GM12878 (cell line): ENCODE measurements around the gene FZD2. TPM values are rescaled to one million over a fixed set of nuclear protein-coding genes. Genes with fewer than 3 reads are reported as not detected.

Experiments used
- ATAC-seq: fragments of 200-7000 bp; cut with Tn5 transposase; 3 replicates; pipeline ENCODE4 v1.9.1; 2020; ENCODE audit warnings: mild to moderate bottlenecking, moderate library complexity
- Bru-seq: library from RNA; stranded (reverse); fragments of 400-500 nt; gene quantifications from one replicate; lab custom pipeline; 2021; lab: Mats Ljungman, UMichigan
- BruChase-seq, 2 experiments: library from RNA; stranded (reverse); fragments of 400-500 nt; gene quantifications; one replicate each; lab custom pipeline; 2021; lab: Mats Ljungman, UMichigan
- BruUV-seq: library from RNA; stranded (reverse); fragments of 400-500 nt; replicated peaks from 2 replicates; lab custom pipeline; 2021; lab: Mats Ljungman, UMichigan
- CTCF ChIA-PET: fragments of 300-600 bp; sonication (Branson Sonifier 250); formaldehyde crosslinking; extraction: SDS; loops from one replicate; lab custom pipeline; 2021; ENCODE audit warnings: inconsistent platforms; lab: Yijun Ruan, JAX
- POLR2A ChIA-PET: fragments of 350-600 bp; formaldehyde crosslinking; extraction: SDS; loops from one replicate; lab custom pipeline; 2021; ENCODE audit warnings: inconsistent platforms; lab: Charles Lee
- RAD21 ChIA-PET: fragments of 300-600 bp; sonication (Branson Sonifier 250); formaldehyde crosslinking; loops from one replicate; lab custom pipeline; 2023; ENCODE audit warnings: antibody characterized with exemption; ENCODE audit not compliant: unreplicated experiment; lab: Charles Lee
- SMC1A ChIA-PET: fragments of 300-600 bp; sonication (Branson Sonifier 250); formaldehyde crosslinking; loops from one replicate; lab custom pipeline; 2023; ENCODE audit not compliant: unreplicated experiment, uncharacterized antibody; lab: Charles Lee
- DNase-seq: peaks from one replicate; pipeline ENCODE4 v3.0.0-alpha.2; 2011; ENCODE audit warnings: low read depth, low spot score
- FAIRE-seq: peaks from 3 replicates; lab custom pipeline; 2011; peaks lifted over from hg19 to GRCh38; lab: Jason Lieb, UNC
- H2AFZ ChIP-seq: 2 replicates; pipeline ENCODE4 v1.6.0; 2011; ENCODE audit warnings: low read depth, low read length, control low read depth; ENCODE audit not compliant: control insufficient read depth
- H3K27ac ChIP-seq: 2 replicates; pipeline ENCODE4 v1.5.1; 2011; ENCODE audit warnings: control low read depth; ENCODE audit not compliant: control insufficient read depth, insufficient read depth
- H3K27me3 ChIP-seq, 2 experiments: replicated peaks in 1 of 2; 2 replicates each; pipeline versions ENCODE4 v1.6.0 to v1.6.1; 2011; ENCODE audit warnings: low read length in 1 of 2; ENCODE audit not compliant: control insufficient read depth in 2 of 2, insufficient read depth in 2 of 2
- H3K36me3 ChIP-seq, 2 experiments: 2 replicates each; pipeline ENCODE4 v1.5.1; 2011; ENCODE audit warnings: low read length in 1 of 2; ENCODE audit not compliant: control insufficient read depth in 2 of 2, insufficient read depth in 2 of 2
- H3K4me1 ChIP-seq: 2 replicates; pipeline ENCODE4 v1.6.1; 2011; ENCODE audit warnings: mild to moderate bottlenecking, low read length, moderate library complexity, mixed read lengths; ENCODE audit not compliant: control insufficient read depth, insufficient read depth
- H3K4me2 ChIP-seq: 2 replicates; pipeline ENCODE4 v1.6.0; 2011; ENCODE audit warnings: control low read depth; ENCODE audit not compliant: control insufficient read depth, insufficient read depth
- H3K4me3 ChIP-seq: fragments of 200-600 bp; sonication (generic); 2 replicates; pipeline ENCODE4 v1.5.1; 2016
- H3K79me2 ChIP-seq: 2 replicates; pipeline ENCODE4 v1.6.0; 2011; ENCODE audit warnings: low read length; ENCODE audit not compliant: control insufficient read depth, insufficient read depth
- H3K9ac ChIP-seq: 2 replicates; pipeline ENCODE4 v1.8.0; 2011; ENCODE audit warnings: low read length, control low read depth, mixed read lengths; ENCODE audit not compliant: control insufficient read depth, insufficient read depth
- H3K9me3 ChIP-seq: replicated peaks from 3 replicates; pipeline ENCODE4 v1.5.1; 2011; ENCODE audit warnings: mild to moderate bottlenecking, low read length; ENCODE audit not compliant: control insufficient read depth, insufficient read depth
- H4K20me1 ChIP-seq: 2 replicates; pipeline ENCODE4 v1.6.0; 2011; ENCODE audit not compliant: control insufficient read depth, insufficient read depth
- ATF2 ChIP-seq: IDR thresholded peaks from 2 replicates; pipeline ENCODE4 v1.6.1; 2012; ENCODE audit warnings: low read length, inconsistent platforms
- CBX5 ChIP-seq: sonication (generic); IDR thresholded peaks from 2 replicates; pipeline ENCODE4 v1.6.1; 2016; ENCODE audit warnings: low read depth, moderate library complexity, mild to moderate bottlenecking, inconsistent platforms
- CUX1 ChIP-seq: IDR thresholded peaks from 2 replicates; pipeline ENCODE4 v1.6.1; 2012; ENCODE audit warnings: improper control_type of control experiment, low read depth, low read length; ENCODE audit not compliant: insufficient replicate concordance
- GABPA ChIP-seq: IDR thresholded peaks from 2 replicates; pipeline ENCODE4 v1.6.1; 2014; ENCODE audit warnings: antibody characterized with exemption, low read depth, mild to moderate bottlenecking, inconsistent platforms
- IRF3 ChIP-seq: fragments of 450-650 bp; IDR thresholded peaks from 2 replicates; pipeline ENCODE4 v1.6.1; 2014; ENCODE audit warnings: mild to moderate bottlenecking
- MAX ChIP-seq: IDR thresholded peaks from 2 replicates; pipeline ENCODE4 v1.6.1; 2012; ENCODE audit warnings: low read depth, low read length, improper control_type of control experiment
- POLR2A ChIP-seq: IDR thresholded peaks from 2 replicates; pipeline ENCODE4 v1.6.1; 2011; ENCODE audit warnings: low read depth, mild to moderate bottlenecking, low read length
- POLR2AphosphoS2 ChIP-seq: IDR thresholded peaks from 2 replicates; pipeline ENCODE4 v1.6.1; 2011; ENCODE audit warnings: low read depth, mild to moderate bottlenecking, low read length, improper control_type of control experiment, moderate library complexity
- WRNIP1 ChIP-seq: IDR thresholded peaks from 2 replicates; pipeline ENCODE4 v1.6.1; 2011; ENCODE audit warnings: low read depth, low read length, improper control_type of control experiment, borderline replicate concordance
- YBX1 ChIP-seq: fragments of 450-650 bp; IDR thresholded peaks from 2 replicates; pipeline ENCODE4 v1.6.1; 2016; ENCODE audit warnings: antibody characterized with exemption
- WGBS: methylation state at CpG from one replicate; pipeline ENCODE4 v1.1.6; 2016; ENCODE audit warnings: low lambda C conversion rate; ENCODE audit not compliant: insufficient replicate concordance, insufficient coverage; ENCODE audit errors: missing lambda C conversion rate; 5-methylcytosine and 5-hydroxymethylcytosine counted together
- in situ Hi-C: fragments of 300-500 bp; cut with MboI; formaldehyde crosslinking; loops from 9 replicates; pipeline ENCODE4 v1.14.3; 2018; ENCODE audit warnings: mixed read lengths
- intact Hi-C: fragments of 100-400 bp; cut with micrococcal nuclease; formaldehyde crosslinking; loops from one replicate; pipeline ENCODE4 v1.14.2; 2022; ENCODE audit not compliant: unreplicated experiment
- long read RNA-seq, 2 experiments: library from polyadenylated mRNA; unstranded; transcript quantifications; one replicate each; pipeline ENCODE4 v2.0.0, GENCODE V29; 2019 to 2020
- polyA minus RNA-seq, 3 experiments: library from RNA; depleted of rRNA, polyadenylated mRNA; stranded (reverse); fragments of >200 nt; gene quantifications; 2 replicates each; pipeline ENCODE4 v1.2.3, GENCODE V29; 2011
- polyA plus RNA-seq, 11 experiments: library from polyadenylated mRNA; depleted of rRNA in 4 of 11; unstranded in 6 of 11; stranded (reverse) in 5 of 11; fragments of >200 nt; fragmentation: Nextera tagmentation in 4 of 11; fragmentation: Illumina TruSeq in 1 of 11; extraction: Ambion mirVana in 4 of 11; extraction: Trizol in 1 of 11; gene quantifications; 1 replicate in 1 of 11; 2 replicates in 10 of 11; pipeline versions ENCODE4 v1.2.1 to v1.2.3, GENCODE V29; 2011 to 2016; ENCODE audit warnings: inconsistent platforms in 2 of 11, missing spikeins in 2 of 11, low read depth in 1 of 11
- total RNA-seq, 4 experiments: library from RNA; depleted of rRNA in 3 of 4; stranded (reverse); fragments of >200 nt in 3 of 4; fragmentation: Illumina TruSeq in 1 of 4; extraction: Trizol in 1 of 4; gene quantifications; 2 replicates each; pipeline versions ENCODE4 v1.2.1 to v1.2.3, GENCODE V29; 2013 to 2021

The FZD2 gene
- 5.2 and 5.5 TPM in 2 replicates for total RNA-seq (2013; cell fraction: nucleolus; rRNA removed)
- total RNA-seq (2014; rRNA removed) (1.0 and 1.5 TPM in 2 replicates), total RNA-seq (2014; rRNA removed; fragmentation: Illumina TruSeq; extraction: Trizol) (0.41 and 0.63 TPM in 2 replicates), total RNA-seq (2021) (4.2 and 4.3 TPM in 2 replicates), polyA plus RNA-seq (2011; rRNA removed) (0.33 and 0.67 TPM in 2 replicates), polyA plus RNA-seq (2014; fragmentation: Illumina TruSeq; extraction: Trizol) (0.11 and 0.21 TPM in 2 replicates), polyA plus RNA-seq (2014; fragmentation: Nextera tagmentation; extraction: Ambion mirVana) (under 1 TPM in 1 of 2 experiments, not detected in 1; 0.09 TPM), polyA plus RNA-seq (2014; rRNA removed) (4.0 and 4.9 TPM in 2 replicates), polyA plus RNA-seq (2016; fragmentation: Nextera tagmentation; extraction: Ambion mirVana) (under 1 TPM; 0.25 to 0.29 TPM), polyA minus RNA-seq (2011; rRNA and poly(A)+ RNA removed) (1.5 and 3.2 TPM in 2 replicates), Bru-seq, nascent RNA (percentile 30 among the genes with signal in this experiment), BruChase-seq, experiment 1, labeled RNA remaining after a 6-hour chase (percentile 25 among the genes with signal in this experiment), BruChase-seq, experiment 2, labeled RNA remaining after a 2-hour chase (percentile 42 among the genes with signal in this experiment)
- 0.42 TPM for polyA plus RNA-seq (2011; ENCODE audit: low read depth)
- polyA plus RNA-seq (2011; cell fraction: cytosol; rRNA removed), result 1.6 and 2.0 TPM in 2 replicates
- polyA plus RNA-seq (2011; cell fraction: nucleus; rRNA removed), result 2.9 and 4.2 TPM in 2 replicates
- 2.0 and 2.1 TPM in 2 replicates for polyA plus RNA-seq (2012)
- 0.67 and 0.73 TPM in 2 replicates for polyA minus RNA-seq (2011; cell fraction: cytosol; rRNA and poly(A)+ RNA removed)
- polyA minus RNA-seq (2011; cell fraction: nucleus; rRNA and poly(A)+ RNA removed), result 1.9 and 2.5 TPM in 2 replicates
- long read RNA-seq, experiment 1, result 0 reads
- long read RNA-seq, experiment 2, result 0 reads

GRCh38 chr17:44556832-44557606, at the start of gene FZD2:
TSS of gene FZD2 (plus strand) at chr17:44557484. CDS start at chr17:44557689, 205 bp downstream.
- peak; percentile 69 for FAIRE-seq
- TF ChIP-seq GABPA, result no peak
- TF ChIP-seq YBX1, result no peak
- TF ChIP-seq ATF2, result no peak
- no peak for TF ChIP-seq CUX1
- no peak for TF ChIP-seq MAX
- TF ChIP-seq POLR2AphosphoS2, result no peak
- TF ChIP-seq POLR2A, result peak; percentile 53
- TF ChIP-seq CBX5, result no peak
- TF ChIP-seq IRF3, result no peak
- no peak for TF ChIP-seq WRNIP1

More at GRCh38 chr17:44556832-44557606, at the start of gene FZD2:
- Histone ChIP-seq H3K27ac (peak within 1 kb of the TSS; percentile 59), H3K4me2 (peak within 1 kb of the TSS; percentile 95), H2AFZ (peak within 1 kb of the TSS; percentile 93), H3K9ac (peak within 1 kb of the TSS; percentile 75), H3K79me2 (no peaks in the 10 kb centered on the region), H3K27me3 (peaks cover 3 to 10% of the 10 kb centered on the region in 2 experiments), H4K20me1 (no peaks in the 10 kb centered on the region), H3K4me1 (no peaks in the 10 kb centered on the region), H3K9me3 (no peaks in the 10 kb centered on the region; the same call in 2 of the 3 replicates), H3K36me3 (no peaks in the 10 kb centered on the region), H3K4me3 (peak within 1 kb of the TSS; percentile 82)
- peak; percentile 95 for ATAC-seq
- BruUV-seq, result no TSS peak
- peak; percentile 64 for DNase-seq
- ChIA-PET SMC1A (interaction anchor here (0.6 to 1.6 kb wide), 5 partner anchors 21 to 787 kb away, joined by 3 to 4 read pairs (median 3); partner anchors contain the start of gene DBF4B), POLR2A (interaction anchor here (0.6 to 1.3 kb wide), 2 partner anchors 39 to 212 kb away, joined by 3 to 4 read pairs; partner anchors contain the start of gene GRN), RAD21 (interaction anchor here (1.0 to 1.2 kb wide), 2 partner anchors 12 to 24 kb away, joined by 3 to 4 read pairs; no protein-coding TSS in a partner anchor), CTCF (interaction anchor here (0.7 to 1.7 kb wide), 4 partner anchors 23 to 1163 kb away, joined by 3 to 8 read pairs (median 6); partner anchors contain the start of gene ACBD4)
- intact Hi-C loops, result loop anchor here (5.0 kb wide), 1 partner anchor 70 kb away; no protein-coding TSS in a partner anchor
- WGBS, result under 1% methylated on average over 27 of the region's 49 CpGs
- in situ Hi-C loops, result no loop called here
